Measurements from ENCODE around the gene NOS3. TPM values are rescaled to one million over a fixed set of nuclear protein-coding genes. Genes with fewer than 3 reads are reported as not detected.

Gene NOS3
- polyA plus RNA-seq, 3 donors, result 11.0 to 14.2 (median 12.3) TPM

DNA sequence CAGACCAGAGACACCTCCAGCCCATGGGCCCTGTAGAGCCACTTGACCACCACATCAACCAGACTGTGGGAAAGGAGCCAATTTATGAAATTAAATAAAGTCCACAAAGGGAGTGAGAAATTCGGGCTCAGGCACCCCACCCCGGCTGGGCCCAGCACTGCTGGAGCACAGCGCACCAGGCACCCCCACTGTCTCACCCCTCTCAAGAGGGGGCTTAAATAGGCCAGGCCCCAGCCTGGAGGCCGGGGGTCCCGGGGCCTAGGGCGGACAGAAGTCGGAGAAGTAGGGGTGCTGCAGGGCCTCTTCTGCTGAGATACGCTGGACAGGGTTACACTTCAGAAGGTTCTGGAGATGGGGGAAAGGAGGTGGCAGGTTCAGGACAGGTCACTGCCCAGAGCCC is 62.9 kb downstream of the NOS3 start:
- no peak for DNase-seq

DNA sequence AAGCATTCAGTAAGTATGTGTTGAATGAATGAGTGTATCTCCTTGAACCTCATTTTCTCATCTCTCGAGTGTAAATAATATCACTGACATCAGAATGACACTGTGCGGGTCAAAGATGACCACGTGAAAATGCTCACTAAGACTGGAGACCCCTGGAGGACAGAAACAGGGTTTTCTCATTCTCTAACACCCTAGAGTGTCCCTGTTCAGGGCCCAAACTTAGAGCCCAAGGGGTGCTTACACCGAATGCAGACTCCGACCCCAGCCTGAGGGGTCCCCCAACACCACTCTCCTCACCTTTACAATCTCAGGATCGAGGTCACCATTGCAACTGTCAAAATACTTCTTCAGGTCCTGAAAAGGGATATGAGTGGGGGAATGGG is 65.5 kb downstream of the NOS3 start:
- DNase-seq, result no peak

DNA sequence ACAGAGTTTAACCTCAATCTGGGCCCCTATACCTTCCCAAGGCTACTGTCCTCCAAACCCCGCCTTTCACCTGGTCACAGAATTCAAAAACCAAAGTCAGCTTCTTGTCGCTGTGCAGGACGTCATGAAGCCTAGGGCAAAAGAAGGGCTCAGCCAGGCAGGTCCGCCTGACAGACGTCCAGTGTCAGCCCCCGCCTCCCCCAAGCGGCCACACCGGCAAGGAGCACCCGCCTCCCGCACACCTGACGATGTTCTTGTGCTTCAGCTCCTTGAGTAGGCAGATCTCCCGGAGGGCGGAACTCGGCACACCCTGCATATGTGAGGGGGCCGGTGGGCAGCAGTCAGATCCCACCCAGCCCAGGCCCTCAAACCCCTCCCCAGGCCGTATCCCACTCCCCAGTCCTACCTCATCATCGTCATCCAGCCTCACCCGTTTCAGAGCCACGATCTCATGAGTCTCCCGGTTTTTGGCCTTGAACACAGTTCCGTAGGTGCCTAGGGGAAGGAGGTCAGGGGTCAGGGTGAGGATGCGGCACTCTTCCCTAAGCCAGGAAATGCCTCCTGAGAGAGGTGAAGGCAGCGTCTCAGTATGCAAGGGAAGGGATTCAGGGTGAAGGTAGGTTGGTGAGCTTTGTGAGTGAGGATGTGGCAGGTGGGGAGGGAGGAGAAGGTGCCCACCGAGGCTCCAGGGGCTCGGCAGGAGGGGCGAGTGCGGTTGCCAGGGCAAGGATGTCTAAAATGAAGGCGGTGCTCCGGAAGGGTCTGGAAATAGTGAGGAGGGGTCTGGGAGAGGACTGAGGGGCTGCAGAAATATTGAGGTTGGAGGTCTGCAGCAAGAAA is 66.1 kb downstream of the NOS3 start:
- no peak for DNase-seq

DNA sequence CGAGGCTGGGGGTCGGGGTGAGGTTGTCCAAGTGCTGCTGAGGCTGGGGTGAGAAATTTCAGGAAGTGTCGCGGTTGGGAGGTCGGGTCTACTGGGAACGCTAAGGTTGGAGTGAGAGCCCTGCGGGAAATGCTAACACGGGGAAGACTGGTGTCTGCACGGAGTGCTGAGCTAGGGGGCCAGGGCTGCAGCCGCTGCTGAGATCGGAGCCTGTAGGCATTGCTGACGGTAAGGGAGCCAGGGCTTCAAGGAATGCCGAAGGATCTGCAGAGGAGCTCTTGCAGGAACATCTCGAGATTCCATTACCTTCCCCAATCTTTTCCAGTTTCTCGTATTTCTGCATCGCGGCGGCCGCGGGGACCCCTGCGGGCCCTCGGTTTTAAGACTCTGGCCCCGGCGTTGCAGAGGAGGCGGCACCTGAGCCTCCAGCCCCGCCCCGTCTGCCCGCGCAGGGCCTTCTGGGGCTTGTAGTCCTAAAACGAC is 66.7 kb downstream of the NOS3 start, which contains the start of gene CDK5:
Gene CDK5, minus strand, starts transcription at position 392 of the 483 bp plus-strand sequence. Its CDS starts 49 bp downstream, at position 343.
- DNase-seq, result no peak

DNA sequence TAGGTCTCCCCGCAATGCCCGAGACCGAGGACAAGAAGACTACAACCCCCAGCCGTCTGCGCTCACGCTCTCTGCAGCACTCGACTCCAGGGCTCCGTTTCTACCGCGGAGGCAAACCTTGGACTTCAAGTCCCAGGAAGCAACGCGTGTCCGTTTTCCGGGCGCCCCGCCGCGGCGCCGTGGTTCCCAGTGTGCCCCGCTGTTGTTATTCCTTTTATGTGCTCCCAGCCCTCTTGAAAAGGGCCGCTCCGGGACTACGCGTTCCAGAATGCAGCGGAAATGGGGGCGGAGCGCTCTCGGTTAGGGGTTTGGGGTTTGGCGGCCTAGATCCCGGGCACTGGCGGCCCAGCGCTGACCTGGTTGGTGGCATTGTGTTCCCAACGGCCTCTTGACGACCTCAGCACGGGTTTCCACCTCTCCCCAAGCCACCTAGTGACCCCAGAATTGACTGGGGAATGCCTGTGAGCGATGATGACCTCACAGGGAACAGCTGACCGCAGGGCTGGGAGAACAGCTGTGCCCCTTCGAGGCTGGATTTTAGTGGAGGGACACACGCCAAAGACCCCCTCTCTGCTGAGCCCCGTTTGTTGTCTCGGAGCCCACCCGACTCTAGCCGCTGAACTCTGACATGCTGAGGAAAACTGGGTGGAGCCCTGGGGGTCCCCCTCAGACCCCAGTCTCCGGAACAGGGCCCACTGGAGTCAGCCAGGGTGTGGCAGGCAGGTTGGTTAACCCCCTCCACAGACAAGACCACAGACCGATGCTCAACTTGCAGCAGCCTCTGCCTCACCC is 67.4 kb downstream of the NOS3 start:
- peak; percentile 99 for DNase-seq

DNA sequence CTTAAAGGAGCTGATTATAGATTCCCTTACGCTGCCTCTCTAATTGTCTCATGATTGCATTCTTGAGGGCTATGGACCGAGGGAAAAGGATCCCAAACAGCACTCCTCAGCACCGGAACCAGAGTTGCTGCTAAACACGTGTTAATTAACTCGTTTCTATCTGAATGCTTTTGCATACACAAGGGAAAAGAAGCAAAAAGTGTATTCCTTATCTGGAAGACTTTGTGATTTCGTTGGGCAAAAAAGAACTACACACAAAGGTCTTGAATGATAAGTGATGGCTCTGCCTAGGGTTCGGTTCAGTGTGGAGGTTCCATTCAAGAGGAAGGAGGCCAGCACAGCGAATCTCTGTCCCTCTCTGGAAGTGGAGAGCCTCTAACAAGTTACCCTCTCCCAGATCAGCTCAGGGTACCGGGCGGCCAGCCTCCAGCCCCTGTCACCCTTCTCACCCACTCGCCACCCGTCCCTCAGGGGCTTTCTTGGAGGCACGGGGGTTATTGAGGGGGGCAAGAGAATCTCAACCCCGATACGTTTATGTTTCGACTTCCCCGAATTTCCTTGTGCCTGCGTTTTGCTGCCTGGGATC is 68.1 kb downstream of the NOS3 start:
- DNase-seq, result no peak

DNA sequence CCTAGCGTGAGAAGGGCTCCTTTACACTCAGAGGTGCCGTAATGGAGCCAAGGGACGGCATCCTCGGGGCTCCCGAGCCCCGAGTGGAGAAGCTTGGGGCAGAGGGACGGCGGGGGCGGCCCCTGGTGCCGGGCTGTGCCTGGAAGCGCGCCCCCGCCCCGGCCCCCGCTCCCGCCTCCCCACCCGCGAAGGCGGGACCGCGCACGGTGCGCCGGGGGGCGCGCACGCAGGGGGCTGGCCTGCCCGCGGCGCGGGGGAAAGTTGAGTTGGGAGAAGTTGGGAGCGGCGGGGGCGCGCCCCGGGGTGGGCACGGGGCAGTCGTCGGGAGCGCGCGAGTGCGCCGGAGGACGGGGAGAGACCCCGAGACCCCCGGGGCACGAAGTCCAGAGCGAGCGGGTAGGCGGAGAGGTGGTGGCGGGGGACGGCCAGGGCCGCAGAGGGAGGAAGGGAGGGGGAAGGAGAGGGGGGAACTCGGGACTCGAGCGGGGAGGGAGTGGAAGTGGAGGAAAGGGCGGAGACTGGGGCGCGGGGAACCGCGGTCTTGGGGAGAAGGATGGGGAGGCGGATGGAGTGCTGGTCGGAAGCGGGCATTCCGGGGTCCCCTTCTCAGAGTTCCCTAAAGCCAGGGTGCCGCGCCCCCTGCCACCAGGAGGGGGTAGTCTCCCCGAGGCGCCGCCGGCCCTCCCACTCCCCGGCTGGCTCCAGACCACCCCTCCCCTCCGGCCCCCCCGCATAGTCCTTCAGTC is 68.7 kb downstream of the NOS3 start, which contains the start of gene SLC4A2:
Gene SLC4A2, plus strand, starts transcription at position 223 of the 746 bp plus-strand sequence. CDS start 2,399 bp downstream, outside the sequence.
- peak; percentile 76 for DNase-seq

DNA sequence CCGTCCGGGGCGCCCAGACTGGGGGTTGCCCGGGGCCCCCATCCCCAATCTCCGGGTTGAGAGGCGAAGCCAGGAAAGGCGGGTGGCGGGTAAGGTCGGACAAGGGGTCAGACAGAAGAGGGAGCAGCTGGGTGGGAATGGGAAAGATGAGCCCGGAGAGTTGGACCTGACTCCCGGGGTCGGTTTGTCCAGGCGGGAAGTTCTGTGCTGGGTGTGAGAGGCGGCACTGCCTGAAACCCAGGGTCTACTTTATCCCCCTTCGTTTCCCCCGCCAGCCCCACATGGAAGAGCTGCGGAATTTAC is 69.2 kb downstream of the NOS3 start:
- no peak for DNase-seq

DNA sequence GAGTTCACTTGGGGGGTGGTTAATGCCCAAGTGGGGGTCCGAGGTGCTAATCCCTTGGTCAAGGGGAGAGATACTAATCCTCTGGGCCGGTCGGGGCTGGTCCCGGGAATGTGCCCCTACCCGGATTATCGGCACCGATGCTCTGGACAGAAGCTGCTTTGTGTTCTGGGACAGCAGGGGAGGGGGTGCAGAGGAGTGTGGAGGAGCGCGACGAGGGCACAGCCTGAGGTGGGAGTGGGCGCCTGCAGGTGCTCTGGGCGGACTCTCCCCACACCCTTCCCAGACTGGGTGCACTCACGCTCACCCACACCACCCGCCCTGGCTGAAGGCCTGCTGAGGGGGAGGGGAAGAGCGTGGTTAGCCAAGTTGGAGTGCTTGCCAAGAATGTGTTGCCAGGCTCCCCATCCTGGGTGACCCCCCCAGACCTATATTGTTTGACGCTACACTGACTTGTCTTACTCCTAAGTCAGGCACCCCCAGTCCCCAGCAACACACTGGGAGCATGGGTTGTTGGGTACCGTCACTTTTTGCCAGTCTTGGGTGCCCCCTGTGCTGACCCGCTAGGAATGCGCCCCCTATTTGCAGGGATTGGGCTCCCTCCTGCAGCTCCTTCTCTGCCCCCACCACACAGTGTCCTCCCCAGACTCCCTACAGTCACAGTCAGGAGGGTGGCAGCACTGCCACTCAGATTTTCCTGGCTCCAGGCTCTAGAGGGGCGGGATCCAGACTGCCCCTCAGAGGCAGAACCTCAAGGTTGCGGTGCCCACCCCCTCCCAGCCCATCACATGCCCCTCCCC is 69.8 kb downstream of the NOS3 start:
- DNase-seq, result no peak

DNA sequence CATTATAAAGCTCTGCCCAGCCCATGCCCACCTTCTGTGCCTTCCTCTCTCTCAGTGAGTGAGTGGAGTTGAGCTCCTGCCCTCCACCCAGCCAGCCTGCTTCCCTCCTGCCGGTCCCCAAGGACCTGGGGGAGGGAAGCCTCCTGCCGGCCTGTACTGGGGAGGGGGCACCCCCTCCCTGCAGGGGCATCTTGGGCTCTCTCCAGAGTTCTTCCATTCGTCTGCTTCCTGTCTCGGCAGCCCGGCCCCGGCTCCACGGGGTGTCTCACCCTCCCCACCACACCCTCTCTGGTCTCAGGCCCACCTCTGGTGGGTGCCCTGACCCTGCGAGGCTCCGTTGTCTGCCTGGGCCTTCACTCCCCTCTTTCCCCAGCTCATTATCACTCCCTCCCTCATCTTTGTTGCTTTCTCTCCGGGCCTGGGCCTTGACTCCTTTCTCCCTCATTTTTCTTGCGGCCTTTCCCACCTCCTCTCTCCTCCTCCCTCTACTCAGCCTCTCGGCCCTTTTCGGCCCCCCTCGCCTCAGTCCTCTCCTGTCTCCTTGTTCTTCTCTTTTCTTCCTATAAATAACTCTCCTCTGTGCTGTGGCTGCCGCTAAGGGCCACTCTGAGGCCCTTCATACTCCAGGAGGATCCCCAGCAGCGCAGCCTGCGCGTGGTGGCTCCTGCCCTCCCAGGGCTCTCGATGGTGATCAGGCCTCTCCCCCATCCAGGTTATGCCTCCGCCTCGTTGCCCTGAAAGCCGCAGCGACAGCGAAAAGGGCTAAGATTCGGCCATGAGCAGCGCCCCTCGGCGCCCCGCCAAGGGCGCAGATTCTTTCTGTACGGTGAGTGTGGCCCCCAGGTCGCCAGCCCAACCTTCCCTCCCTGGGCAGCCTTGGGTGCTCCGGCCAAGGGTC is 70.6 kb downstream of the NOS3 start:
- DNase-seq, result no peak

DNA sequence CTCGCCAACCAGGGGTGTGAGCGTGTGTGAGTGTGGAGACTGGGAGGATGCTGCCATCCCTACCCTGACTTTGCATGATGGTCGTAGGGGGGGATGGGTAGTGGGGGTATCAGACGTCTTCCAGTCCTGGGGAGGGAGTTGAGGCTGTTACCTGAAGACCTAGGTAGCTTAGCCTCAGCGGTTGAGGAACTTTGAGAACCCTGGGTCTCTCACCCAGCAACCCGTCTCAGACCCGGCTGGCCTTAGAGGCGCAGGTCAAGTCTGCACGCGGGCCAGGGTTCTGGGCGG is 71.2 kb downstream of the NOS3 start:
- no peak for DNase-seq

DNA sequence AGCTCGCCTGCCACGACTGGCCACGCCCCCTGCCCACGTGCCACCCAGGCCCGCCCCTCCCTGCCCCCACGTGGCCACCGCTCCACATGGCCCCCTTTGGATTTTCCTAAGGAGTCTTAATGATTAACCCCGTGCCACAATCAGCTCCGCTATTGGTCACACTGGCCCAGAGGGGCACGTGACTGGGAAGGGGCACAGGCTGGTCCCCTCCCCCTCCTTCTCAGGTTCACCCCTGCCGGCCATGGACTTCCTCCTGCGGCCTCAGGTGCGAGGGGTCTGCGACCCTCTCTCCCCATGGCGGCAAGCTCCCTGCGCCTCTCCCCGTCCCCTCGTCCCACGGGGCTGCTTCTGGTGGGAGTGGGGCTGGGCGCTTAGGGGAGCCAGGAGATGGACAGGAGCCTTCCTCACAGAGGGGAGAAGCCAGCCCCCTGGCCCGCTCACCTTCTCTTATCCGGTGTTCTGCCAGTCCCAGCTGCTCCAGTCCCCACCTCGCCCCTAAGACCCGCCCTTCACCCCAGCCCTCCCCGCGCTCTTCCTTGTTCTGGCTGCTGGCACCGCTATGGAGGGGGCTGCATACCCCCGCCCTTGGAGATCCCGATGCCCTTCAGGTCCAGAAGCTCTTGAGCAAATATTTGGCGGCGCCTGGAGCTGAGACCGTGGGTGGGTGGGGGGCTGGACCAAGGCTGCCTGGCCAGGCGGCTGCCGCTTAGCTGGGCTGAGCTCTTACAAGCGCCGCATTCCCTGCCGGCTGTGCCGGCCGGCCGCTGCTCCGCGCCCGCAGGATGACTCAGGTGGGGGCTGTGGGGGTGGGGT is 71.8 kb downstream of the NOS3 start:
- DNase-seq, result peak; percentile 81

DNA sequence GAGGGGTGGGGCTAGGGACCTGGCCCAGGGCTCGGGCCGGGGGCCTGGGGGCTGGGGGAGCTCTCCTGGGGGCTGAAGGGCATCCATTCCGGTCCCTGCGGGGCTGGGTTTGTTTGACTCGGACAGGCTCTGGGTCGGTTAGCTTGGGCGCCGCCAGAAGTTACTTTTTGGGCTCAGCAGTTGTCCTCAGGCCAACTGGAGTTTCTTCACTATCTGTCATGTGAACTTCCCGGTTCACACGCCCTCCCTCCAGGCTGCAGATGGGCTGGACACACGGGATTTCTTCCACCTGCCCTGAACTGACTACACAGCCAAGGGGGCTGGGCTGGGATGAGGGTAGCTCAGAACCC is 72.4 kb downstream of the NOS3 start:
- DNase-seq, result no peak

Other genes starting within 250 kb of the NOS3 start
- 100 to 1,000 TPM in 1 of 3 donors, 10 to 100 TPM in 2; 90.2 to 112 (median 92.4) TPM for gene TMEM176B, start 190.7 kb upstream of the NOS3 start, polyA plus RNA-seq (ENCODE audit: insufficient read length in 3 of 3)
- gene TMEM176A, start 190.2 kb upstream of the NOS3 start, polyA plus RNA-seq (ENCODE audit: insufficient read length in 3 of 3), result 100 to 1,000 TPM in 1 of 3 donors, 10 to 100 TPM in 2; 87.4 to 109 (median 96.2) TPM
- 10 to 100 TPM; 63.0 to 89.9 (median 82.6) TPM for gene AOC1, start 138.5 kb upstream of the NOS3 start, polyA plus RNA-seq (ENCODE audit: insufficient read length in 3 of 3)
- 10 to 100 TPM; 16.9 to 22.5 (median 21.0) TPM for gene KCNH2, start 12.7 kb upstream of the NOS3 start, polyA plus RNA-seq (ENCODE audit: insufficient read length in 3 of 3)
- gene ATG9B, start 33.5 kb downstream of the NOS3 start, polyA plus RNA-seq (ENCODE audit: insufficient read length in 3 of 3), result 1 to 10 TPM; 1.5 to 3.1 (median 2.6) TPM
- gene ABCB8, start 37.4 kb downstream of the NOS3 start, polyA plus RNA-seq (ENCODE audit: insufficient read length in 3 of 3), result 10 to 100 TPM; 21.8 to 37.3 (median 29.9) TPM
- 1 to 10 TPM; 2.1 to 3.2 (median 2.4) TPM for gene ASIC3, start 57.5 kb downstream of the NOS3 start, polyA plus RNA-seq (ENCODE audit: insufficient read length in 3 of 3)
- gene CDK5, start 66.9 kb downstream of the NOS3 start, polyA plus RNA-seq (ENCODE audit: insufficient read length in 3 of 3), result 10 to 100 TPM; 16.4 to 19.5 (median 18.8) TPM
- 100 to 1,000 TPM in 2 of 3 donors, 10 to 100 TPM in 1; 98.8 to 120 (median 115) TPM for gene SLC4A2, start 68.6 kb downstream of the NOS3 start, polyA plus RNA-seq (ENCODE audit: insufficient read length in 3 of 3)
- 10 to 100 TPM; 75.2 to 83.3 (median 79.1) TPM for gene FASTK, start 89.8 kb downstream of the NOS3 start, polyA plus RNA-seq (ENCODE audit: insufficient read length in 3 of 3)
- gene TMUB1, start 92.5 kb downstream of the NOS3 start, polyA plus RNA-seq (ENCODE audit: insufficient read length in 3 of 3), result 10 to 100 TPM; 31.3 to 45.2 (median 39.3) TPM
- gene AGAP3, start 95.5 kb downstream of the NOS3 start, polyA plus RNA-seq (ENCODE audit: insufficient read length in 3 of 3), result 10 to 100 TPM; 68.0 to 78.3 (median 72.8) TPM
- gene GBX1, start 176.7 kb downstream of the NOS3 start, polyA plus RNA-seq (ENCODE audit: insufficient read length in 3 of 3), result under 1 TPM in 2 of 3 donors, not detected in 1; 0.28 to 0.34 TPM
- gene ASB10, start 196.2 kb downstream of the NOS3 start, polyA plus RNA-seq (ENCODE audit: insufficient read length in 3 of 3), result under 1 TPM in 1 of 3 donors, not detected in 2; 0.04 TPM
- gene H2BK1, start 219.5 kb downstream of the NOS3 start, polyA plus RNA-seq (ENCODE audit: insufficient read length in 3 of 3), result not detected
- 10 to 100 TPM; 25.9 to 28.9 (median 26.3) TPM for gene ABCF2, start 236.2 kb downstream of the NOS3 start, polyA plus RNA-seq (ENCODE audit: insufficient read length in 3 of 3)
- gene CHPF2, start 241.5 kb downstream of the NOS3 start, polyA plus RNA-seq (ENCODE audit: insufficient read length in 3 of 3), result 10 to 100 TPM; 22.0 to 29.6 (median 28.4) TPM